Natural killer cell (primary cell): ENCODE measurements around the gene FOXA2. TPM values are rescaled to one million over a fixed set of nuclear protein-coding genes. Genes with fewer than 3 reads are reported as not detected.

ENCODE experiments used
- ATAC-seq, 3 donors: fragments of 150-1000 bp in 2 of 3; fragments of 200-7000 bp in 1 of 3; cut with Tn5 transposase; 1 replicate in 1 of 3; 2 replicates in 2 of 3; pipeline ENCODE4 v1.10.0; 2021; ENCODE audit warnings: mild to moderate bottlenecking in 2 of 3, moderate library complexity in 2 of 3
- DNase-seq, 2 donors: peaks; one replicate each; pipeline versions ENCODE4 v3.0.0 to v3.0.0-alpha.2; 2013 to 2021; ENCODE audit warnings: mixed read lengths in 1 of 2
- H3K27ac ChIP-seq: one replicate; pipeline ENCODE4 v1.5.1; 2013; ENCODE audit warnings: mild to moderate bottlenecking, low read length
- H3K27me3 ChIP-seq: one replicate; pipeline ENCODE4 v1.6.1; 2013; ENCODE audit warnings: low read length; ENCODE audit not compliant: control insufficient read depth, insufficient read depth
- H3K36me3 ChIP-seq: one replicate; pipeline ENCODE4 v1.6.1; 2013; ENCODE audit warnings: low read length; ENCODE audit not compliant: control insufficient read depth, insufficient read depth
- H3K4me1 ChIP-seq: one replicate; pipeline ENCODE4 v1.6.1; 2013; ENCODE audit warnings: low read length; ENCODE audit not compliant: control insufficient read depth, insufficient read depth
- H3K4me3 ChIP-seq: one replicate; pipeline ENCODE4 v1.5.1; 2013; ENCODE audit warnings: low read length
- H3K9me3 ChIP-seq: one replicate; pipeline ENCODE4 v1.6.1; 2013; ENCODE audit warnings: low read length; ENCODE audit not compliant: control insufficient read depth, insufficient read depth
- H3K27ac Mint-ChIP-seq, 2 donors: one replicate each; pipeline ENCODE4 v1.8.0; 2022; ENCODE audit warnings: mild to moderate bottlenecking in 2 of 2, mixed read lengths in 2 of 2, moderate library complexity in 1 of 2
- H3K27me3 Mint-ChIP-seq, 2 donors: one replicate each; pipeline ENCODE4 v1.8.0; 2022; ENCODE audit warnings: low read depth in 2 of 2, mixed read lengths in 2 of 2
- H3K36me3 Mint-ChIP-seq: one replicate; pipeline ENCODE4 v1.8.0; 2022; ENCODE audit warnings: mixed read lengths
- H3K4me1 Mint-ChIP-seq, 2 donors: one replicate each; pipeline ENCODE4 v1.8.0; 2022; ENCODE audit warnings: mixed read lengths in 2 of 2
- H3K4me3 Mint-ChIP-seq: one replicate; pipeline ENCODE4 v1.8.0; 2022; ENCODE audit warnings: mild to moderate bottlenecking, moderate library complexity, mixed read lengths
- H3K9me3 Mint-ChIP-seq, 2 donors: one replicate each; pipeline ENCODE4 v1.8.0; 2022; ENCODE audit warnings: mixed read lengths in 2 of 2
- WGBS: methylation state at CpG from one replicate; pipeline ENCODE4 v1.1.7; 2013; ENCODE audit warnings: missing lambda C conversion rate; ENCODE audit not compliant: insufficient coverage; 5-methylcytosine and 5-hydroxymethylcytosine counted together
- intact Hi-C: fragments of 100-400 bp; cut with micrococcal nuclease; formaldehyde crosslinking; loops from one replicate; pipeline ENCODE4 v1.14.2; 2022
- total RNA-seq, 4 donors: library from RNA; stranded (reverse); fragments of 120-200 nt in 1 of 4; gene quantifications; one replicate each; pipeline versions ENCODE4 v1.2.3 to v1.2.4, GENCODE V29; 2013 to 2022
- TF ChIP-seq, protein P1 (sequence below): fragments of 200-600 bp; IDR thresholded peaks from one replicate; pipeline ENCODE4 v1.8.0; 2022; ENCODE audit warnings: antibody characterized with exemption

FOXA2 gene
- total RNA-seq, 3 donors from 2014 or later (not counting 1 experiment from before 2014, with no cell fraction given): not detected

DNA sequence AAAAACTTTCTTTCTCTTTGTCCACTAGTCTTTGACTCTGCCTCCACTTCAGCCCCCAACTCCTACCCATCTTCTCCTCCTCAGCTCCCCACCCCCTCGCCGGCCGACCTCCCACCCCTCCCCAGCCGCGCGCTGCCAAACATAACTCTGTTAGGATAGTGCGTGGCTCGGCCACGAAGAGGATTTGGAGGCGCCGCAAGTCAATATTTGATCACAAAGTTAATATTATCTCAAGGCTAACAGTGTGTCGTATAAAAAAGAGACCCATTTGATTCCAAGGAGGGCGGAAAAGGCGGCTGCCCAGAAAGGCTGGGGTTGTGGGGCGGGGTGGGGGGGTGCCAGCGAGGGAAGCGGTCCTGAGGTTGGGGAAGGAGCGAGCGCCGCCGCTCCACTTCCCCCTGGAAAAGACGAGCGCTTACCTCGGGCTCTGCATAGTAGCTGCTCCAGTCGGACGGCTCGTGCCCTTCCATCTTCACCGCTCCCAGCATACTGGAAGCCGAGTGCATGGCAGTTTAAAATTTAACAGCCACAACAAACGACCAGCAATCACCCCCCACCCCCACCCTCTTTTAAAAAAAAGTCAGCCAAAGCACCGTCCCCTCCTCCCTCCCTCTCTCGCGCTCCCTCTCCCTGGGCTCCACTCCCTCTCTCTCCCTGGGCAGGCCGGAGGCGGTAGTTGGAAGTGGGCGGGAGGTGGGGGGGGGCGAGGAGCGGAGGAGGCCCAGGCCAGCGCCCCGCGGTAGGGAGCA is 425 bp downstream of the FOXA2 start:
- Histone ChIP-seq H3K27me3 (peaks cover 26% of the 10 kb centered on the region), H3K27ac (no peak overlapping the region), H3K4me1 (no peaks in the 10 kb centered on the region), H3K4me3 (no peak overlapping the region), H3K9me3 (no peaks in the 10 kb centered on the region), H3K36me3 (no peaks in the 10 kb centered on the region)
- H3K27me3 Mint-ChIP-seq: peaks cover 51% of the 10 kb centered on the region in 2 donors
- DNase-seq (no peak), ATAC-seq (no peak)
- H3K36me3 Mint-ChIP-seq: peaks cover 7% of the 10 kb centered on the region
- no peaks in the 10 kb centered on the region for H3K4me1 Mint-ChIP-seq
- no peak overlapping the region for H3K4me3 Mint-ChIP-seq
- TF ChIP-seq, protein P1, sequence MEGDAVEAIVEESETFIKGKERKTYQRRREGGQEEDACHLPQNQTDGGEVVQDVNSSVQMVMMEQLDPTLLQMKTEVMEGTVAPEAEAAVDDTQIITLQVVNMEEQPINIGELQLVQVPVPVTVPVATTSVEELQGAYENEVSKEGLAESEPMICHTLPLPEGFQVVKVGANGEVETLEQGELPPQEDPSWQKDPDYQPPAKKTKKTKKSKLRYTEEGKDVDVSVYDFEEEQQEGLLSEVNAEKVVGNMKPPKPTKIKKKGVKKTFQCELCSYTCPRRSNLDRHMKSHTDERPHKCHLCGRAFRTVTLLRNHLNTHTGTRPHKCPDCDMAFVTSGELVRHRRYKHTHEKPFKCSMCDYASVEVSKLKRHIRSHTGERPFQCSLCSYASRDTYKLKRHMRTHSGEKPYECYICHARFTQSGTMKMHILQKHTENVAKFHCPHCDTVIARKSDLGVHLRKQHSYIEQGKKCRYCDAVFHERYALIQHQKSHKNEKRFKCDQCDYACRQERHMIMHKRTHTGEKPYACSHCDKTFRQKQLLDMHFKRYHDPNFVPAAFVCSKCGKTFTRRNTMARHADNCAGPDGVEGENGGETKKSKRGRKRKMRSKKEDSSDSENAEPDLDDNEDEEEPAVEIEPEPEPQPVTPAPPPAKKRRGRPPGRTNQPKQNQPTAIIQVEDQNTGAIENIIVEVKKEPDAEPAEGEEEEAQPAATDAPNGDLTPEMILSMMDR: no peak
- 5% methylated on average over 31 of the region's 41 CpGs for WGBS
- H3K9me3 Mint-ChIP-seq: peaks cover 0 to 1% of the 10 kb centered on the region in 2 donors
- intact Hi-C loops: loop anchor here (10.0 kb wide), 1 partner anchor 249 kb away; no protein-coding TSS in a partner anchor
- H3K27ac Mint-ChIP-seq: no peak overlapping the region

DNA sequence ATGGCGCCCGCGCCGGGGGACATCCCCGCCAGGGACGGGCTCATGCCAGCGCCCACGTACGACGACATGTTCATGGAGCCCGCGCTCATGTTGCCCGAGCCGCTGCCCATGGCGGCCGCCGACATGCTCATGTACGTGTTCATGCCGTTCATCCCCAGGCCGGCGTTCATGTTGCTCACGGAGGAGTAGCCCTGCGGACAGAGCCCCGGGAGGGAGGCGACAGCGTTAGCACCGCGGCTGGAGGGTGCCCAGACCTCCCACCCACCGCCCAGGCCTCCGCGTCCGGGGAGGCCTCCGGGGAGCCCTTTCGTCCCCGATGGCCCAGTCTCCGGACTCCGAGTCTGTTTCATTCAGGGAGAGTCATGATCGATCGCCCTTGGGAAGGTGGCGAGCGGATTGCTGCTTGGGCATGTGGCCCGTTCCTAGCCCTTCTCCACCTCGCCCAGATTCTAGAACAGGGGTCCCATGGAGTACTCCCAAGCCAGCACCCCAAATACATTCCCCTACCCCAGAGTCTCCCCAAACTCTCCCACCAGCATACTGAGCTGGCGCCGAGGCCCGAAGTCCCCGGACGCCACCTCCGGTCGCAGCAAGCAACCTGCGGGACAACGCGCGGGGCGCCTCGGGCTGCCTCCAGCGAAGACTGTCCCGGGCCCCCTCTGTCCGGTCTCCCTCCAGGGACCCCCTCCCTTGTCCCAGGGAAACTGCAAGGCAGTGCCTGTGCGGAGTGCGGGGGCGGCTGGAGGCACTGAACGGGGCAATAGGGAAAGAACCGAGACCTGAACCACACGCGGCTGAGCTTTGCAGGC is 1.2 kb downstream of the FOXA2 start:
- H3K36me3 Mint-ChIP-seq: peaks cover 7% of the 10 kb centered on the region
- no peak for DNase-seq
- H3K4me3 ChIP-seq: no peak overlapping the region
- TF ChIP-seq, protein P1: no peak
- no peak overlapping the region for H3K27ac Mint-ChIP-seq
- H3K9me3 Mint-ChIP-seq: no peaks in the 10 kb centered on the region
- H3K27me3 ChIP-seq: peaks cover 26% of the 10 kb centered on the region
- WGBS: 8% methylated on average over 66 of the region's 66 CpGs
- no peaks in the 10 kb centered on the region for H3K4me1 Mint-ChIP-seq
- peaks cover 53 to 54% of the 10 kb centered on the region in 2 donors for H3K27me3 Mint-ChIP-seq
- H3K9me3 ChIP-seq: no peaks in the 10 kb centered on the region
- no peak overlapping the region for H3K27ac ChIP-seq
- intact Hi-C loops: loop anchor here (10.0 kb wide), 1 partner anchor 248 kb away; no protein-coding TSS in a partner anchor
- H3K4me1 ChIP-seq: no peaks in the 10 kb centered on the region
- no peak for ATAC-seq
- H3K4me3 Mint-ChIP-seq: no peak overlapping the region
- no peaks in the 10 kb centered on the region for H3K36me3 ChIP-seq

DNA sequence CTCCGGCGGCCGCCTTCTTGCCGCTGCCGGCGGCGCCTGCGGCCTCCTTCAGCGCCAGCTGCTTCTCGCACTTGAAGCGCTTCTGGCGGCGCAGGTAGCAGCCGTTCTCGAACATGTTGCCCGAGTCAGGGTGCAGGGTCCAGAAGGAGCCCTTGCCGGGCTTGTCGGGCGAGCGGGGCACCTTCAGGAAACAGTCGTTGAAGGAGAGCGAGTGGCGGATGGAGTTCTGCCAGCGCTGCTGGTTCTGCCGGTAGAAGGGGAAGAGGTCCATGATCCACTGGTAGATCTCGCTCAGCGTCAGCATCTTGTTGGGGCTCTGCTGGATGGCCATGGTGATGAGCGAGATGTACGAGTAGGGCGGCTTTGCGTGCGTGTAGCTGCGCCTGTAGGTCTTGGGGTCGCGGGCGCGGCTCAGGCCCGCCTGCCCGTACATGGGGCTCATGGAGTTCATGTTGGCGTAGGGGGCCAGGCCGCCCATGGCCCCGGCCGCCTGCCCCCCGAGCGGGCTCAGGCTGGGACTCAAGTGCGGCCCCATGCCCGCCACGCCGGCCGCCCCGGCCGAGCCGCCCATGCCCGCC is 1.9 kb downstream of the FOXA2 start:
- Histone ChIP-seq H3K9me3 (no peaks in the 10 kb centered on the region), H3K36me3 (no peaks in the 10 kb centered on the region), H3K27me3 (peaks cover 28% of the 10 kb centered on the region), H3K4me3 (no peak overlapping the region), H3K4me1 (no peaks in the 10 kb centered on the region), H3K27ac (no peak overlapping the region)
- ATAC-seq: no peak
- Mint-ChIP-seq H3K4me1 (no peaks in the 10 kb centered on the region), H3K27ac (no peak overlapping the region), H3K36me3 (peaks cover 3% of the 10 kb centered on the region), H3K27me3 (peaks cover 53 to 58% of the 10 kb centered on the region in 2 donors), H3K9me3 (no peaks in the 10 kb centered on the region), H3K4me3 (no peak overlapping the region)
- WGBS: 8% methylated on average over 54 of the region's 54 CpGs
- TF ChIP-seq, protein P1: no peak
- intact Hi-C loops: loop anchor here (10.0 kb wide), 1 partner anchor 248 kb away; no protein-coding TSS in a partner anchor
- no peak for DNase-seq
